GM12801 (cell line): ENCODE data around the gene SOX5.

Experiments used
- CTCF ChIP-seq: IDR thresholded peaks from one replicate; pipeline ENCODE4 v1.5.1; 2011; ENCODE audit warnings: control low read depth; ENCODE audit not compliant: insufficient read length; ENCODE audit errors: extremely low read depth

Gene SOX5

GRCh38 chr12:23631786-23632377, 317.6 kb downstream of the SOX5 start:
- TF ChIP-seq CTCF, result no peak

GRCh38 chr12:23630524-23630923, 318.9 kb downstream of the SOX5 start:
- no peak for TF ChIP-seq CTCF

- no peak for TF ChIP-seq CTCF
Measured at GRCh38 chr12:23628806-23629205, 320.7 kb downstream of the SOX5 start.

GRCh38 chr12:23626791-23627190, 322.7 kb downstream of the SOX5 start:
- TF ChIP-seq CTCF, result no peak

- TF ChIP-seq CTCF, result no peak
Measured at GRCh38 chr12:23621900-23622299, 327.6 kb downstream of the SOX5 start.

GRCh38 chr12:23618718-23619117, 330.8 kb downstream of the SOX5 start:
- no peak for TF ChIP-seq CTCF

- TF ChIP-seq CTCF, result no peak
Measured at GRCh38 chr12:23617749-23618148, 331.7 kb downstream of the SOX5 start.
